IMR-90 (cell line): Measurements from ENCODE around the gene RASGRP3. TPM values are rescaled to one million over a fixed set of nuclear protein-coding genes. Genes with fewer than 3 reads are reported as not detected.

ENCODE experiments used
- ATAC-seq: fragments of 200-7000 bp; cut with Tn5 transposase; 2 replicates; pipeline ENCODE4 v1.9.1; 2020; ENCODE audit warnings: low read depth, mild to moderate bottlenecking, moderate library complexity
- BruUV-seq: library from RNA; stranded (reverse); fragments of 400-500 nt; replicated peaks from 2 replicates; lab custom pipeline; 2021; lab: Mats Ljungman, UMichigan
- CTCF ChIA-PET: fragments of 300-600 bp; formaldehyde crosslinking; extraction: SDS; loops from one replicate; lab custom pipeline; 2021; ENCODE audit warnings: antibody characterized with exemption; lab: Yijun Ruan, JAX
- POLR2A ChIA-PET: fragments of 300-600 bp; sonication (Branson Sonifier 250); formaldehyde crosslinking; loops from one replicate; lab custom pipeline; 2022; ENCODE audit warnings: antibody characterized with exemption; ENCODE audit not compliant: unreplicated experiment; lab: Charles Lee
- DNase-seq: peaks from one replicate; pipeline ENCODE4 v3.0.0; 2013
- H2AFZ ChIP-seq: replicated peaks from 2 replicates; pipeline ENCODE3; 2013; ENCODE audit warnings: low read length, mild to moderate bottlenecking; ENCODE audit not compliant: poor library complexity
- H2AK5ac ChIP-seq: 2 replicates; pipeline ENCODE4 v1.6.1; 2013; ENCODE audit warnings: low read depth, low read length, inconsistent platforms
- H2AK9ac ChIP-seq: replicated peaks from 2 replicates; pipeline ENCODE3; 2013; ENCODE audit warnings: mild to moderate bottlenecking, low read depth, low read length, moderate library complexity; ENCODE audit not compliant: poor library complexity
- H2BK120ac ChIP-seq: 2 replicates; pipeline ENCODE4 v1.6.1; 2013; ENCODE audit warnings: low read depth, low read length, inconsistent platforms
- H2BK15ac ChIP-seq: 3 replicates; pipeline ENCODE4 v1.6.1; 2013; ENCODE audit warnings: low read depth, low read length, inconsistent platforms
- H2BK20ac ChIP-seq: 2 replicates; pipeline ENCODE4 v1.6.1; 2013; ENCODE audit warnings: low read depth, mild to moderate bottlenecking, inconsistent platforms, low read length, moderate library complexity
- H2BK5ac ChIP-seq: 2 replicates; pipeline ENCODE4 v1.6.1; 2013; ENCODE audit warnings: mild to moderate bottlenecking, low read depth, low read length, inconsistent platforms; ENCODE audit not compliant: poor library complexity, severe bottlenecking
- H3K14ac ChIP-seq: replicated peaks from 2 replicates; pipeline ENCODE4 v1.6.1; 2013; ENCODE audit warnings: low read depth, low read length, inconsistent platforms
- H3K18ac ChIP-seq: 2 replicates; pipeline ENCODE4 v1.6.1; 2013; ENCODE audit warnings: low read depth, low read length, control low read depth
- H3K23ac ChIP-seq: 2 replicates; pipeline ENCODE4 v1.6.1; 2013; ENCODE audit warnings: low read depth, low read length, inconsistent platforms
- H3K27ac ChIP-seq: 2 replicates; pipeline ENCODE4 v1.5.1; 2013; ENCODE audit warnings: mild to moderate bottlenecking, control low read depth, low read length; ENCODE audit not compliant: insufficient read depth
- H3K27me3 ChIP-seq: 2 replicates; pipeline ENCODE4 v1.6.1; 2013; ENCODE audit warnings: low read length; ENCODE audit not compliant: control insufficient read depth, insufficient read depth
- H3K36me3 ChIP-seq: 2 replicates; pipeline ENCODE4 v1.6.1; 2013; ENCODE audit warnings: low read length, mixed read lengths; ENCODE audit not compliant: control insufficient read depth, insufficient read depth
- H3K4ac ChIP-seq: 2 replicates; pipeline ENCODE4 v1.6.1; 2013; ENCODE audit warnings: low read depth, low read length, inconsistent platforms
- H3K4me1 ChIP-seq: 2 replicates; pipeline ENCODE4 v1.6.1; 2013; ENCODE audit warnings: low read length, mixed read lengths; ENCODE audit not compliant: control insufficient read depth, insufficient read depth
- H3K4me2 ChIP-seq: 2 replicates; pipeline ENCODE4 v1.6.1; 2013; ENCODE audit warnings: low read depth, mild to moderate bottlenecking, control low read depth, low read length, moderate library complexity
- H3K4me3 ChIP-seq: 2 replicates; pipeline ENCODE4 v1.5.1; 2013; ENCODE audit warnings: low read depth, mild to moderate bottlenecking, control low read depth, low read length, moderate library complexity; ENCODE audit not compliant: insufficient read depth
- H3K56ac ChIP-seq: 2 replicates; pipeline ENCODE4 v1.6.1; 2013; ENCODE audit warnings: low read length, inconsistent platforms; ENCODE audit not compliant: insufficient read depth; ENCODE audit errors: extremely low read depth
- H3K79me1 ChIP-seq, 2 experiments: 2 replicates each; pipeline ENCODE4 v1.6.1; 2013; ENCODE audit warnings: low read length in 2 of 2, inconsistent platforms in 1 of 2, low read depth in 1 of 2
- H3K9ac ChIP-seq: 2 replicates; pipeline ENCODE4 v1.6.1; 2013; ENCODE audit warnings: low read depth, low read length, control low read depth
- H3K9me1 ChIP-seq: 2 replicates; pipeline ENCODE4 v1.6.1; 2013; ENCODE audit warnings: low read length, inconsistent platforms; ENCODE audit not compliant: insufficient read depth
- H3K9me3 ChIP-seq: 2 replicates; pipeline ENCODE4 v1.6.1; 2013; ENCODE audit warnings: low read length; ENCODE audit not compliant: control insufficient read depth, insufficient read depth
- H4K20me1 ChIP-seq: 2 replicates; pipeline ENCODE4 v1.6.1; 2013; ENCODE audit warnings: low read length, inconsistent platforms; ENCODE audit not compliant: insufficient read depth
- H4K5ac ChIP-seq: 2 replicates; pipeline ENCODE4 v1.6.1; 2013; ENCODE audit warnings: mild to moderate bottlenecking, low read depth, low read length, control low read depth
- H4K8ac ChIP-seq, 2 experiments: 2 replicates each; pipeline ENCODE4 v1.6.1; 2013; ENCODE audit warnings: low read depth in 2 of 2, low read length in 2 of 2, control low read depth in 1 of 2, inconsistent platforms in 1 of 2
- H4K91ac ChIP-seq: 2 replicates; pipeline ENCODE4 v1.6.1; 2013; ENCODE audit warnings: low read depth, low read length, inconsistent platforms; ENCODE audit not compliant: insufficient read depth
- BHLHE40 ChIP-seq: fragments of 150-350 bp; IDR thresholded peaks from 2 replicates; pipeline ENCODE4 v1.6.1; 2016; ENCODE audit warnings: mild to moderate bottlenecking, low read depth, low read length
- CEBPB ChIP-seq: IDR thresholded peaks from 2 replicates; pipeline ENCODE4 v1.6.1; 2012; ENCODE audit warnings: low read depth, low read length, improper control_type of control experiment
- CHD1 ChIP-seq: IDR thresholded peaks from 2 replicates; pipeline ENCODE4 v1.6.1; 2012; ENCODE audit warnings: low read depth, low read length, improper control_type of control experiment
- ELK1 ChIP-seq: fragments of 150-350 bp; IDR thresholded peaks from 2 replicates; pipeline ENCODE4 v1.6.1; 2016; ENCODE audit warnings: low read depth, mild to moderate bottlenecking, low read length, moderate library complexity, borderline replicate concordance
- FOS ChIP-seq: fragments of 150-350 bp; IDR thresholded peaks from 2 replicates; pipeline ENCODE4 v1.6.1; 2016; ENCODE audit warnings: low read depth, low read length
- MAFK ChIP-seq: IDR thresholded peaks from 2 replicates; pipeline ENCODE4 v1.6.1; 2012; ENCODE audit warnings: low read depth, low read length, improper control_type of control experiment
- MXI1 ChIP-seq: IDR thresholded peaks from 2 replicates; pipeline ENCODE4 v1.6.1; 2012; ENCODE audit warnings: low read depth, mild to moderate bottlenecking, low read length, moderate library complexity, borderline replicate concordance
- NFE2L2 ChIP-seq: fragments of 150-350 bp; IDR thresholded peaks from 2 replicates; pipeline ENCODE4 v1.6.1; 2016; ENCODE audit warnings: low read depth, mild to moderate bottlenecking, low read length
- RAD21 ChIP-seq: IDR thresholded peaks from 2 replicates; pipeline ENCODE4 v1.6.1; 2012; ENCODE audit warnings: low read length, improper control_type of control experiment
- RFX5 ChIP-seq: IDR thresholded peaks from 2 replicates; pipeline ENCODE4 v1.8.0; 2012; ENCODE audit warnings: low read depth, mild to moderate bottlenecking, low read length, moderate library complexity
- SMC3 ChIP-seq: fragments of 150-350 bp; IDR thresholded peaks from 2 replicates; pipeline ENCODE4 v1.6.1; 2016; ENCODE audit warnings: low read depth, mild to moderate bottlenecking, antibody characterized with exemption, low read length, moderate library complexity
- USF2 ChIP-seq: fragments of 150-350 bp; IDR thresholded peaks from 2 replicates; pipeline ENCODE4 v1.6.1; 2017; ENCODE audit warnings: mild to moderate bottlenecking, antibody characterized with exemption, low read length, low read depth
- WGBS, 2 experiments: methylation state at CpG; one replicate each; pipeline versions ENCODE4 v1.1.5 to v1.1.7; 2013; ENCODE audit warnings: missing lambda C conversion rate in 2 of 2; ENCODE audit not compliant: insufficient read length in 1 of 2; ENCODE audit errors: extremely low coverage in 2 of 2; 5-methylcytosine and 5-hydroxymethylcytosine counted together
- dilution Hi-C: fragments of 300-500 bp; cut with HindIII; formaldehyde crosslinking; loops from one replicate; pipeline ENCODE4 v1.14.3; 2018; ENCODE audit warnings: low sequenced_read_pairs; ENCODE audit not compliant: unreplicated experiment
- in situ Hi-C: fragments of 300-500 bp; cut with MboI; formaldehyde crosslinking; loops from 3 replicates; pipeline ENCODE4 v1.14.3; 2019; ENCODE audit warnings: low sequenced_read_pairs, inconsistent platforms, mixed read lengths
- intact Hi-C: fragments of 100-400 bp; cut with micrococcal nuclease; formaldehyde crosslinking; loops from 2 replicates; pipeline ENCODE4 v1.10.0; 2022
- polyA plus RNA-seq, 3 experiments: library from polyadenylated mRNA; depleted of rRNA; stranded (reverse); fragments of >200 nt; gene quantifications; 2 replicates each; pipeline ENCODE4 v1.2.3, GENCODE V29; 2012; ENCODE audit warnings: low replicate concordance in 1 of 3
- total RNA-seq: library from RNA; depleted of rRNA; stranded (reverse); fragments of >200 nt; gene quantifications from 2 replicates; pipeline ENCODE4 v1.2.3, GENCODE V29; 2012

Gene RASGRP3
- total and polyA plus RNA-seq, 2 of the 4 experiments (the other 2 are of a cell fraction), result 1.7 to 3.0 TPM

GRCh38 chr2:33475224-33476130, 972 bp upstream of the RASGRP3 start:
- H3K9me3 ChIP-seq, result no peaks in the 10 kb centered on the region
- H2AFZ ChIP-seq, result peak overlapping the region; percentile 84
- intact Hi-C loops, result loop anchor here (1.0 to 5.0 kb wide), 3 partner anchors 55 to 108 kb away; no protein-coding TSS in a partner anchor
- peak overlapping the region; percentile 50 for H3K23ac ChIP-seq
- ChIA-PET CTCF (interaction anchor here (0.6 to 1.2 kb wide), 8 partner anchors 13 to 108 kb away, joined by 3 to 5 read pairs (median 3); no protein-coding TSS in a partner anchor), POLR2A (no interaction called here)
- H2BK120ac ChIP-seq, result peak overlapping the region; percentile 88
- peak overlapping the region; percentile 33; the same call in 1 of the 2 replicates for H2AK5ac ChIP-seq
- no peaks in the 10 kb centered on the region for H3K79me1 ChIP-seq
- BruUV-seq, result no TSS peak
- dilution Hi-C loops, result no loop called here
- peak overlapping the region; percentile 69 for H4K91ac ChIP-seq
- peak overlapping the region; percentile 21; the same call in 1 of the 2 replicates for H4K5ac ChIP-seq
- H3K4me1 ChIP-seq, result peaks cover 2% of the 10 kb centered on the region
- H3K18ac ChIP-seq, result peak overlapping the region; percentile 30
- H3K27ac ChIP-seq, result peak overlapping the region; percentile 42
- H3K4me3 ChIP-seq, result peak overlapping the region; percentile 52
- H4K20me1 ChIP-seq, result no peaks in the 10 kb centered on the region
- peak overlapping the region; percentile 65 for H2BK5ac ChIP-seq
- ATAC-seq (peak; percentile 79), DNase-seq (peak; percentile 83)
- H4K8ac ChIP-seq, result peak overlapping the region; percentile 2 to 81; a peak in 2 of 4 replicates
- WGBS, 2 experiments, result 3% methylated on average over 9 of the region's 15 CpGs; no CpG with 5 or more reads in 1 of the 2 experiments
- H3K14ac ChIP-seq, result peak overlapping the region; percentile 66
- H3K9ac ChIP-seq, result peak overlapping the region; percentile 27
- H2AK9ac ChIP-seq, result peak overlapping the region; percentile 5
- peak overlapping the region; percentile 76 for H3K4ac ChIP-seq
- H3K36me3 ChIP-seq, result no peaks in the 10 kb centered on the region
- no peaks in the 10 kb centered on the region for H3K27me3 ChIP-seq
- no peaks in the 10 kb centered on the region for H3K9me1 ChIP-seq
- in situ Hi-C loops, result loop anchor here (5.0 kb wide), 1 partner anchor 107 kb away; no protein-coding TSS in a partner anchor
- H3K56ac ChIP-seq, result peak overlapping the region; percentile 74; the same call in 1 of the 2 replicates
- H3K4me2 ChIP-seq, result peak overlapping the region; percentile 76
- H2BK15ac ChIP-seq, result peak overlapping the region; percentile 78
- peak overlapping the region; percentile 88 for H2BK20ac ChIP-seq
- TF ChIP-seq CEBPB, result no peak
- no peak for TF ChIP-seq CHD1
- TF ChIP-seq ELK1, result no peak
- peak; percentile 47 for TF ChIP-seq SMC3
- peak; percentile 63 for TF ChIP-seq RAD21
- TF ChIP-seq MAFK, result no peak
- TF ChIP-seq MXI1, result no peak
- 0 out of 2 replicates have a peak, but pooled peaks have one; percentile 2 for TF ChIP-seq FOS
- peak; percentile 27; the same call in 1 of the 2 replicates for TF ChIP-seq BHLHE40
- TF ChIP-seq NFE2L2, result no peak
- TF ChIP-seq RFX5, result no peak
- 0 out of 2 replicates have a peak, but pooled peaks have one; percentile 1 for TF ChIP-seq USF2
